ENCODE data around the gene ACSS1.

DNA sequence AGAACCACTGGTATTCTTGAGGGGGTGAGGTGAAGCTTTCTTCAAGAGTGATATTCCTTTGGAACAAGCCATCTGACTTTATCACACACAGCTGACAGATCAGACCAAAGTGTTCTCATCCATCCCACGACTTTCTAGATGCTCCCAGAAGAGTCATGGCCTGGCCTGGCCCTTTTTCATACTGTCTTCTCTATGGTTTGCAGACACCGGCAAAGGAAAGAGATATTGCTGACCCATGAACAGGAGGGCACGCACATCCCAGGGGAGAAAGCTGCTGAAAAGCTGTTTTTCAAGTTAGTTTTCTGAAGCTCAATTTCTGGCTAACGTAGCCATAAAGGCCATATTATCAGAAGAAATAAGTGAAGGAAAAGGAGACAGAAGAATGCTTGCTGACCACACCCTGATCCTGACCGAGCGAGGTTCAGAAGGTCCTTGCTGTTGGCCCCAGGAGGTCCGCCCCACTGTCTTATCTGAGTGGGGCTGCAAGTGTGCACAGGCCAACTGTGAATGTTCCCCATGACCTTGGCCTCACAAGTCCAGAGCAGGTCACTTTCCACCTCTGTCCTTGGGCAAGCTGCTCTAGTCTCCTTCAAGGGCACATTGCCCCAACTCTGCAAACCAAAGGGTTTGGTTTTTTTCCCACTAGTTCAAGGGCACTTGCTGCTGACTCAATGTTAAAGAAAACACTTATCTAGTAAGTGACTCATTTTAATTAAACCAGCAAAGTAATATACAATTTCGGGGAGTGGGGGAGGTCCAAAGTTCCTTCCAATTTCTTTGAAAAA lies 2.0 kb downstream of the ACSS1 start:
- TF ChIP-seq, protein P1, sequence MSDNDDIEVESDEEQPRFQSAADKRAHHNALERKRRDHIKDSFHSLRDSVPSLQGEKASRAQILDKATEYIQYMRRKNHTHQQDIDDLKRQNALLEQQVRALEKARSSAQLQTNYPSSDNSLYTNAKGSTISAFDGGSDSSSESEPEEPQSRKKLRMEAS (IDR thresholded peaks at IDR 0.05): no peak
- TF ChIP-seq EP300 (IDR thresholded peaks at IDR 0.05) (no peak), CHD2 (IDR thresholded peaks at IDR 0.05; ENCODE audit: low read length, partially characterized antibody) (no peak), POLR2AphosphoS2 (conservative IDR thresholded peaks at IDR 0.05; ENCODE audit: low read length) (no peak), EHMT2 (IDR thresholded peaks at IDR 0.05; ENCODE audit: low read depth) (no peak), POLR2A (IDR thresholded peaks at IDR 0.05; ENCODE audit: low read length) (no peak)
- TF ChIP-seq, protein P2, sequence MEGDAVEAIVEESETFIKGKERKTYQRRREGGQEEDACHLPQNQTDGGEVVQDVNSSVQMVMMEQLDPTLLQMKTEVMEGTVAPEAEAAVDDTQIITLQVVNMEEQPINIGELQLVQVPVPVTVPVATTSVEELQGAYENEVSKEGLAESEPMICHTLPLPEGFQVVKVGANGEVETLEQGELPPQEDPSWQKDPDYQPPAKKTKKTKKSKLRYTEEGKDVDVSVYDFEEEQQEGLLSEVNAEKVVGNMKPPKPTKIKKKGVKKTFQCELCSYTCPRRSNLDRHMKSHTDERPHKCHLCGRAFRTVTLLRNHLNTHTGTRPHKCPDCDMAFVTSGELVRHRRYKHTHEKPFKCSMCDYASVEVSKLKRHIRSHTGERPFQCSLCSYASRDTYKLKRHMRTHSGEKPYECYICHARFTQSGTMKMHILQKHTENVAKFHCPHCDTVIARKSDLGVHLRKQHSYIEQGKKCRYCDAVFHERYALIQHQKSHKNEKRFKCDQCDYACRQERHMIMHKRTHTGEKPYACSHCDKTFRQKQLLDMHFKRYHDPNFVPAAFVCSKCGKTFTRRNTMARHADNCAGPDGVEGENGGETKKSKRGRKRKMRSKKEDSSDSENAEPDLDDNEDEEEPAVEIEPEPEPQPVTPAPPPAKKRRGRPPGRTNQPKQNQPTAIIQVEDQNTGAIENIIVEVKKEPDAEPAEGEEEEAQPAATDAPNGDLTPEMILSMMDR (IDR thresholded peaks at IDR 0.05): no peak
- TF ChIP-seq, protein P3, sequence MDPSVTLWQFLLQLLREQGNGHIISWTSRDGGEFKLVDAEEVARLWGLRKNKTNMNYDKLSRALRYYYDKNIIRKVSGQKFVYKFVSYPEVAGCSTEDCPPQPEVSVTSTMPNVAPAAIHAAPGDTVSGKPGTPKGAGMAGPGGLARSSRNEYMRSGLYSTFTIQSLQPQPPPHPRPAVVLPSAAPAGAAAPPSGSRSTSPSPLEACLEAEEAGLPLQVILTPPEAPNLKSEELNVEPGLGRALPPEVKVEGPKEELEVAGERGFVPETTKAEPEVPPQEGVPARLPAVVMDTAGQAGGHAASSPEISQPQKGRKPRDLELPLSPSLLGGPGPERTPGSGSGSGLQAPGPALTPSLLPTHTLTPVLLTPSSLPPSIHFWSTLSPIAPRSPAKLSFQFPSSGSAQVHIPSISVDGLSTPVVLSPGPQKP (IDR thresholded peaks at IDR 0.05; ENCODE audit: low read depth, low read length): no peak

Measured in A549 (cell line).